Muscle layer of colon (tissue), 2 donors: ENCODE results near the gene IQCC.
A peak's percentile ranks its signal among the peaks of the same experiment; 100 is the strongest.

Experiments used
- H3K27ac ChIP-seq: one replicate; pipeline ENCODE4 v1.7.0; 2013; ENCODE audit warnings: low read depth, mild to moderate bottlenecking, low read length, moderate library complexity
- H3K27me3 ChIP-seq, 2 donors: one replicate each; pipeline ENCODE4 v1.7.0; 2013; ENCODE audit warnings: low read length in 2 of 2, mild to moderate bottlenecking in 2 of 2; ENCODE audit not compliant: insufficient read depth in 2 of 2, control insufficient read depth in 1 of 2
- H3K36me3 ChIP-seq: one replicate; pipeline ENCODE4 v1.7.0; 2013; ENCODE audit warnings: mild to moderate bottlenecking, low read length; ENCODE audit not compliant: insufficient read depth
- H3K4me1 ChIP-seq: one replicate; pipeline ENCODE4 v1.7.0; 2013; ENCODE audit warnings: mild to moderate bottlenecking, low read length; ENCODE audit not compliant: insufficient read depth
- H3K4me3 ChIP-seq, 2 donors: one replicate each; pipeline ENCODE4 v1.7.0; 2013; ENCODE audit warnings: low read length in 2 of 2, low read depth in 1 of 2, mild to moderate bottlenecking in 1 of 2, moderate library complexity in 1 of 2
- H3K9ac ChIP-seq: one replicate; pipeline ENCODE4 v1.7.0; 2013; ENCODE audit warnings: low read length
- H3K9me3 ChIP-seq: one replicate; pipeline ENCODE4 v1.7.0; 2013; ENCODE audit warnings: mild to moderate bottlenecking, low read length
- donor health status: abdominal sarcoma.
- donor health status: Adenocarcinoma of cecum.

IQCC gene

DNA sequence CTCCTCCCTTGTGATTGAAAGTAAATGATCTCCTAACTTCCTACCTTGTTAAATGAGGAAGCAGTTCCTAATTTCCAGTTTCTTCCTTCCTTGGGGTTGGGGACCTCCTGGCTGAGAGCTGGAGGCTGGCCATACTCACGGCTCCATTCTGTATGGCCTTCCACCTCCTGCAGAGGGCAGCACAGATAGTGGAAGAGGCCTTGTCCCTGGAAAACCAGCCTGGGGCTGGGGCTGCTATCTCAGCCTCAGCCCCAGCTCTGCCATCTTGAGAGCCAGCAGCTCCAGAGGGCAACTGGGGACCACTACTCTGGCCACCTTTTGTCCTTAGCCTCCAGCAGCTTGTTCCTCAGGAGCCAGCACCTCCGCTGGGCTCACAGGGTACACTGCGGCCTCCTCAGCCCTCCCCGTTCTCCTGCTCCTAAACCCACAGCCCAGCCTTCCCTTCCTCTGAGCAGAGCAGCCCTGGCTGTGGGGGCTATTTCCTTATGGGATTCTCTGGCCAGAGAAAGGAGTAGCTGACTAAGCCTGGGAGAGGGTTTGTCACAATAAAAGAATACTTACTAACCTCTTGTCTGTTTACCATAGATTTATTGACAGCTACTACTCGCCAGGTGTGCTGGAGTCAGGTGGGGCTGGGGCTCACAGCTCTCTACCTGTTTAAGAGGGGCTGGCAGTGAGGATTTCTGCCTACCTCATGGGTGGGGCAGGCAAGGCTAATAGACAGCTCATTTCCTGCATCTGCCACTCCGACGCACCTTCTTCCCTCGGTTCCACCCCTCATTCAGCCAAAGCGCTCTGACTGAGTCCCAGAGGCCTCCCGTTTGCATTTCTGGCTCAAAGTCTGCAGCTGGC is 10.4 kb downstream of the IQCC start:
- Histone ChIP-seq H3K27ac (no peak overlapping the region), H3K4me3 (no peak overlapping the region), H3K9ac (no peak overlapping the region), H3K27me3 (no peaks in the 10 kb centered on the region), H3K36me3 (peaks cover 36% of the 10 kb centered on the region), H3K4me1 (peaks cover 10% of the 10 kb centered on the region), H3K9me3 (no peaks in the 10 kb centered on the region)

DNA sequence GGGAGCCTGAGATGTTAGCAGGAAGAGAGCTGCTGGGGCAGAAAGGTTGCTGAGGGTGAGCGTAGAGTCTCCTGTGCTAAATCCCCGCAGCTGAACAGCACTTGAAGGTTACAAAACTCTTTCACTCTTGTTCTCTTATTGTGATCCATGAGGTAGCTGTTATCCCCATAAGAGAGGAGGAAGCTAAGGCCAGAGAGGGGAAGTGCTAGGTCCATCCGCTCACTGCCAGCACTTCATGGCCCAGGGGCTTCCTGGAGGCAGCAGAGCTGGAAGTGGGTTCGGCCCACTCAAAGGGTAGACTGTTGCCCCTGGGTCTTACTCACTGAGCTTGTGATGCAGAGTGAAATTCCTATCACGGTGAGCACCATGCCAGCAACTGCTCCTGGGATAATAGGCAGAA is 11.1 kb downstream of the IQCC start:
- H3K27ac ChIP-seq, result no peak overlapping the region

DNA sequence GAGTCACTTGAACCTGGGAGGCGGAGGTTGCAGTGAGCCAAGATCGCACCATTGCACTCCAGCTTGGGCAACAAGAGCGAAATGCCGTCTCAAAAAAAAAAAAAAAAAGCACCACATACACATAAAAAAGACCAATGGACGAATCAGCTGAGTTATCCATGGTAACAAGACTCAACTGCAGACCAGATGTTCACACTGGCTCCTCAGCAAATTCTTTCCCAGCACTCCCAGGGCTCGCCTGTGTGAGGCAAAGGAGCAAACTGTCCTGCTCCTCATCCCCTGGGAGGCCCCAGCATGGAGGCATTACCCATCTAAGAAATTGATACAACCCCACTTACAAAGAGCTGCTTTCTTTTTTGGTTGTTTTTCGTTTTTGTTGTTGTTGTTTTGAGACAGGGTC is 13.6 kb downstream of the IQCC start:
- Histone ChIP-seq H3K9me3 (no peaks in the 10 kb centered on the region), H3K27ac (no peak overlapping the region), H3K9ac (no peak overlapping the region), H3K36me3 (peaks cover 41% of the 10 kb centered on the region), H3K4me1 (peaks cover 31% of the 10 kb centered on the region), H3K27me3 (no peaks in the 10 kb centered on the region), H3K4me3 (no peak overlapping the region)

More for the DNA sequence above, 11.1 kb downstream of the IQCC start:
- no peaks in the 10 kb centered on the region for H3K9me3 ChIP-seq
- H3K4me3 ChIP-seq, result no peak overlapping the region
- no peak overlapping the region for H3K9ac ChIP-seq
- peaks cover 36% of the 10 kb centered on the region for H3K36me3 ChIP-seq
- H3K27me3 ChIP-seq, result no peaks in the 10 kb centered on the region
- peaks cover 17% of the 10 kb centered on the region for H3K4me1 ChIP-seq

DNA sequence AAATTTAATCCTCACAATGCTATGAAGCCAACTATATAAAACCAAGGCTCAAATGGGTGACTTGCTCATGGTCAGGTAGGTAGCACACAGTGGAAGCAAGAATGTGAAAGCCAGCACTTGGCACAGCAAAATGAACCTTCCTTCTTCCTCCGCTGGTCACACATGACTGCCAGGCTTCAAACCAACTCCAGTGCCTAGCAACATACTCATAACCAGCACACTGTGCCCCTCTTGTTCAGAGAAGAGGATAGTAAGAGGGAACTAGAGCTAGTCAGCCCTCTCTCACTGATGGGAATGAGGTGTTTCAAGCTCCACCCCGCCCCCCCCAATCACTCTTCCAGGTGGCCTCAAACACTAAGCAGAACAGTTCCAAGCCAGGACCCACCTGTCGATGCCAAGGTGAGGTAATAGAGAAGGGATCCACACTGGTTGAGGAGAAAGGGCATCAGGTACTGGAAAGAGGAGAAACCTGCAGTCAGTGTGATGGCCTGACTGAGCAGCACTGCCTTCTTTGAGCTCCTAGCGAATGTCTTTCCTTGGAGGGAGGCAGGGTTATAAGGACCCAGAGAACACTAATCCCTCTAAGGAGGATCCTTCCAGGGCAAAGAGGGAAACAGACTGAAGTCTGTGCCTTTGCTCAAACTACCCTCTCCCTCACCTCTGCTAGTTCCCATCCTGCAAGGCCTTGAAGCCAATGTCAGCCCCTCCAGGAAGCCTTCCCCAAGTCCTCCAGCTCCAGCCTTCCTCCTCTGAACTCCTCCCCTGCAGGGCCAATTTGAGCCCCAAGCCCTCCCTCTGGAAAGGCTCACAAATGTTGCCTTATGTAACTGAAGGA is 15.5 kb downstream of the IQCC start:
- Histone ChIP-seq H3K27ac (peak overlapping the region; percentile 87), H3K4me1 (peaks cover 32% of the 10 kb centered on the region), H3K27me3 (no peaks in the 10 kb centered on the region), H3K9ac (peak overlapping the region; percentile 99), H3K4me3 (peak overlapping the region; percentile 93 to 97), H3K9me3 (no peaks in the 10 kb centered on the region), H3K36me3 (peaks cover 39% of the 10 kb centered on the region)

DNA sequence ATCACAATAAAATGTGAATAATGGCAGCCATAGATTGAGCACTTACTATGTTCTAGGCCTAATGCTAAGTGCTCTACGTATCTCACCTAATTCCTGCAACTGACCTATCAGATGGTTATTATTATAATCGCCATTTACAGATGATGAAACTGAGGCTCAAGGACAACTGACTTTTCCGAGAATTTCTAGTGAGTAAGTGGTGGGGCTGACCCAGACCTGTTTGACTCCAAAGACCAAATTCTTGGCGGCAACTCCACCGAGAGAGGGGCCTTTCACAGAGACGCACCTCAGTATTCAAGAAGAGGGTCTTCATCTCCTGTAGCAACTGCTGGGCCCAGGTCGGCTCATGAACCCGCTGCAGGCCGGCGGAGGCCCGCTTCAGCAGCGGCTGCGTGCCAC is 16.1 kb downstream of the IQCC start:
- H3K4me1 ChIP-seq, result peaks cover 31% of the 10 kb centered on the region
- H3K9ac ChIP-seq, result peak overlapping the region; percentile 99
- peaks cover 36% of the 10 kb centered on the region for H3K36me3 ChIP-seq
- H3K9me3 ChIP-seq, result no peaks in the 10 kb centered on the region
- H3K4me3 ChIP-seq, result peak overlapping the region; percentile 93 to 97
- H3K27ac ChIP-seq, result peak overlapping the region; percentile 87
- H3K27me3 ChIP-seq, result no peaks in the 10 kb centered on the region

DNA sequence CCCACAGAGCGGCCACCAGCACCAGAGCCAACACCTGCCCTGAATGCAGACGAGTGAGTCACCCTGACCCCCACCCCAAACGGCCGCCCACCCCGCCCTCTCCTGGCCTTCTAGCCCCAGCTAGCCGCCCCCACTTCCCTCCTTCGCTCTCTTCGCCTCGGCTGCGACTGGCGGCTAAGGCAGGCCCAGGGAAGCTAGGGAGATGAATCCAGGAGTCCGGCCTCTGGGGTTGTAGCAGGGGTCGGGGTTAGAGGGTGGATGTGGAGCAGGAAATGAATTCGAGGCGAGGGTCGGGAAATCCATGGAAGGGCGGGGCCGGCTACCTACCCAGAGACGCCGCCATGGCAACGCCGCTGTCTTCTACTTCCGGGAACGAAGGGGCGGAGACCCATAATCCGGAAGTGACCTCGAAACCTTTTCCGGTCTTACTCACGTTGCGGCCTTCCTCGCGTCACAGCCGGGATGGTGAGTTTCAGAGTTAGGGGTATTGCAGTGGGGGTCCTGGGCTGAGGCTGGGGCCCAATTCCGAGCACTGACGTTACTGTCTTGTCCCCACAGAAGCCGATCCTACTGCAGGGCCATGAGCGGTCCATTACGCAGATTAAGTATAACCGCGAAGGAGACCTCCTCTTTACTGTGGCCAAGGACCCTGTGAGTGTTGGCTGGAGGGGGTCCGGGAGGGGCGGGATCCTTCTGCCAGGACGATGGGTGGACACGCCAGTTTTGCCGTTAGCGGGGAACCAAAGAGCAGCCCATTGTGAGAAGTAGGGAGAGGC is 16.7 kb downstream of the IQCC start, which contains the start of the genes EIF3I and TMEM234:
TSS of gene EIF3I (plus strand) at position 428 of the 776 bp plus-strand sequence. CDS start at position 463, 35 bp downstream.
TSS of gene TMEM234 (minus strand) at position 374 of the 776 bp plus-strand sequence. CDS start at position 343, 31 bp downstream.
- Histone ChIP-seq H3K9ac (peak within 1 kb of the TSS; percentile 99), H3K4me1 (peaks cover 31% of the 10 kb centered on the region), H3K27me3 (no peaks in the 10 kb centered on the region), H3K9me3 (no peaks in the 10 kb centered on the region), H3K36me3 (peaks cover 30% of the 10 kb centered on the region), H3K27ac (peak within 1 kb of the TSS; percentile 87), H3K4me3 (peak within 1 kb of the TSS; percentile 93 to 97)

DNA sequence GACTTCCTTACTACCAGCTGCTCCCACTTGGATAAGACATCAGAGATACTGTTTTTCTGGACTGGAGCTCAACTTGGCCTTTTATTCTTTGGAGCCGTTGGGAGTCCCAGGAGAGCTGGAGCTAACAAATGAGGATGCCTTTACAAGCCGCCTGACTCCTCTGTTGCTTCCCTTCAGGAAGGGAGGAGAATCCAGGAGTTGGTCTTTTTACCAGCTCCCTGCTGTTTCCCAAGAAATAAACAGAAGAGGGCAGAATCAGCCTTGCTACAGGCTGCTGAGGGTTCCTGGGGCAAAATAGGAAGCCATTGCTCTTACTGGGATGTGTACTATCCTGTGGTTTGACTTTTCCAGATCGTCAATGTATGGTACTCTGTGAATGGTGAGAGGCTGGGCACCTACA is 18.2 kb downstream of the IQCC start:
- no peak overlapping the region for H3K27ac ChIP-seq
- peaks cover 31% of the 10 kb centered on the region for H3K4me1 ChIP-seq
- H3K9ac ChIP-seq, result no peak overlapping the region
- H3K27me3 ChIP-seq, result no peaks in the 10 kb centered on the region
- H3K9me3 ChIP-seq, result no peaks in the 10 kb centered on the region
- H3K36me3 ChIP-seq, result peaks cover 37% of the 10 kb centered on the region
- H3K4me3 ChIP-seq, result peak overlapping the region in 1 of 2 donors; percentile 19

DNA sequence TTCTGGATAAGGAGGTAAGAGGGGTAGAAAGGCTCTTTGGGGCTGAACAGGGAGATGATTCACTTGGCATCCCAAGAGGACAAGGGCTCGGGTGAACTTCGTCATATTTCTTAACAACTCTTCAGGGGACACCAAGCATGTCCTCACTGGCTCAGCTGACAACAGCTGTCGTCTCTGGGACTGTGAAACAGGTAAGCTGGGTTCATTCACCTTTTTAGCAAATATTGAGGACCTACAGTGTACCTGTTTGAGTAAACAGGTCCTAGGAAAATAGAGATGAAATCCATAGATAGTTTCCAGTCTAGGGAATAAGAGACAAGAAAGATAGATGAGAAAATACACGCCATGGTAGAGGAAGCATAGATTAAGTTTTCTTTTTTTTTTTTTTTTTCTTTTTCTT is 18.8 kb downstream of the IQCC start:
- Histone ChIP-seq H3K9ac (no peak overlapping the region), H3K27ac (no peak overlapping the region), H3K9me3 (no peaks in the 10 kb centered on the region), H3K4me1 (peaks cover 31% of the 10 kb centered on the region), H3K36me3 (peaks cover 43% of the 10 kb centered on the region), H3K27me3 (no peaks in the 10 kb centered on the region), H3K4me3 (peak overlapping the region in 1 of 2 donors; percentile 19)

DNA sequence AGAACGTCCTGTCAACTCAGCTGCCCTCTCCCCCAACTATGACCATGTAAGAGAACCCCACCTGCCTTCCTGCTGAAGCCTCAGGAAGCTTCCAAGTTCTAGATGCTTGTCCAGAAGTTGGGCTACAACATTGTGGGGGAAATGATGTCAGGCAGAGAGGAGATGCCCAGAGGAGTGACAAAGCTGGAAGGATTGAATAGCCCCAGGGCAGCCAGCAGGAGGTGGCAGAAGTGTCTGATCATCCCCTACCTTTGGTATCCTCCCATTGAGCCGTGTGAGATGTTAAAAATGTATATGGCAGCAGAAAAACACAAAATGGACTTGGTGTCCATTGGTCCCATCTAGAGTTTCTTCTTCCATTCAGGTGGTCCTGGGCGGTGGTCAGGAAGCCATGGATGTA is 23.3 kb downstream of the IQCC start:
- peaks cover 6% of the 10 kb centered on the region for H3K4me1 ChIP-seq
- no peaks in the 10 kb centered on the region for H3K27me3 ChIP-seq
- H3K36me3 ChIP-seq, result peaks cover 47% of the 10 kb centered on the region
- no peak overlapping the region for H3K9ac ChIP-seq
- no peak overlapping the region for H3K27ac ChIP-seq
- no peak overlapping the region for H3K4me3 ChIP-seq
- no peaks in the 10 kb centered on the region for H3K9me3 ChIP-seq

DNA sequence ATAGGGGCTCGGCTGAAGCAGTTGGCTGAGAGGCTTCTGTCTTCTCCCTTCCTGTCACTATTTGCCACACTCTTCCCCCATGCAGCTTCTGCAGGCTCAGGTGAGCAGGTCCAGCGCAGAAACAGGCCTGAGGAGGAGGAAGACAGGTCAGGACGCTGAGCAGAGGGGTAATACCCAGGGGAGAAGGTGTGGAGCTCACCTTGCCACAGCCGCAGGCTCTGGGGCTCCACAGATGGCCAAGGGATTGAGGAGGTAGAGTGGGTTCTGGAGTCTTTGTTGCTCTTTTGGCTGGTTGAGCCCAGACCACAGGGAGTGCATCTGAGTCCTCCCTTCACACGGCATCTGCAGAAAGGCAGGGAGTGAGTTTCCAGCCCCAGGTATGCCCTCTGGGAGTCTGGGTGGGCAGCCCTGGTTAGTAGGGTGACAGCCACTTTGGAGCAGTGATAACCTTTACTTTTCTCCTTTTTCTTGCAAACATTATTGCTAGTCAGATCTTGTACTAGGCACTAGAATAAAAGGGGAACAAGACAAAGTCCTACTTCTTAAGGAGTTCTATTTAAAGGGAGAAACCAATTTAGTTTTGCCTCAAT is 26.5 kb downstream of the IQCC start:
- H3K4me3 ChIP-seq, result no peak overlapping the region
- no peaks in the 10 kb centered on the region for H3K4me1 ChIP-seq
- no peaks in the 10 kb centered on the region for H3K27me3 ChIP-seq
- no peak overlapping the region for H3K27ac ChIP-seq
- peaks cover 27% of the 10 kb centered on the region for H3K36me3 ChIP-seq
- H3K9me3 ChIP-seq, result no peaks in the 10 kb centered on the region
- no peak overlapping the region for H3K9ac ChIP-seq
